ENCODE data around the gene MED14.
"Not testable (repeated sequence)": the region's sequence is repeated elsewhere in the genome, so short reads cannot be mapped to it uniquely, and the experiment has no call there.

Gene MED14

DNA sequence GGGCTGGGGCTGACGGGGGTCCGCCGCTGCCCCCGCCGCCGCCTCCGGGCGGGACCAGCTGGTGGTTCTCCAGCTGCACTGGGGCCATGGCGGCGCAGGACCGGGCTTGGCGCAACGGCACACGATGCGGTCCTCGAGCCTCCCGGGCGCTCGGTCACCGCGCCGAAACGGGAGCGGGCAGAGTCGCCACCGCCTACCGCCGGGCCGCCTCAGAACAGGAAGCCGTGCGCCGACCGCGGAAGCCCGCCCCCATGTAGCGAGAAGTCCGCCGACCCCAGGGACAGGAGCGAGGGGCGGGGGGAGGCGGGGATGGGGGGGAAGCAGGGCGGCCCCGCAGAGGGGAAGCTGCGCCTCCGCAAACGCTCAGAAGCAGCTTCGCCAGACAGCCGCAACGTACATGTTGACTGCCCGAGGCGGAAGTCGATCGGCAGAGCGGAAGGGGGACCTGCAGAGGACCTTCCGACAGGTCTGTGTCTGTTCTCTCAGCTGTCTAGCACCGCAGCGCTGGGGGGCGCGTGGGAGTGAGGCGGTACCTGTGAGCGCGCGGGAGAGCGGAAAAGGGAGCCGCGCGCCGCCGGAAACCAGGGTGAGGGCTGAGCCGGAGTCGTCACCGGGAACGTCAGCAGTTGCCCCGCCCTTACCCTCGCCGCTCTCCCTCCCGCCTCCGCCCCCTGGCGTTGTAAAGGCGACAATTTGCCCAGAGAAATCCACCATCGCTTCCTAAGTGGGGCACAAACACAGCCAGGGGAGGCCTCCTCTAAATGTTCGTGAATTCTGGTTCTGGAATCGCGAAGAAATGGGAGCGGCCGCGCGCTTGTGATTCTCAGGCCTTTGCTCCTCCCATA is at the start of gene MED14:
Gene MED14 (minus strand): TSS at position 218 of the 845 bp plus-strand sequence. CDS start 130 bp downstream, at position 88.
- peak; percentile 95 for ATAC-seq

DNA sequence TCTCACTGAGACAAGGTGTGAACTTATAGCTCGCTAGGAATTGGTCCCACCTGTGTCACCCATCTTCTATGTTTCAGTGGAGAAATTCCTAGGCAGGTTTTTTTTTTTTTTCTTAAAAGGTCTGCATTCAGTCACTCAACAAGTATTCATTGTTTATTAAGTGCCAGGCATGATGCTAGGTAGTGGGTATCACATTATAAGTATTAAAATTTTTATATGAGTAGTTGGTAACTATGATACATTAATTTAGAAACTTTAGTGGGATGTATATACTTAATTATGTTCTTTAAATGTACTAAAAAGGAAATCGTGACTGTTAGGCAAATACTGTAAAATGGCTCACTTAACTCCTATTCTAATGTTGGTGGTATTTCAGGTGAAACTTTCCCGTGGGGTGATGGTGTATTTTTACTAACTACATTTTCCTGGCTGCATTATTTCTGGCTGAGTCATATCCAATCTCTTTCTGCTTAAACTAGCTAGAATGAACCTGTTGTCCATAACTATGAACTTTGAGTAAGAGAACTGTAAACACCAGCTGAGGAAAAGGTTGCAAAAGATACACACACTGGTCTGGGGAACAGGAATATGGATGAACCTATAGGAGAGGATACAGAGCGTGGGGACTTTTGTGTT is 49.3 kb upstream of the MED14 start:
- ATAC-seq (peak; percentile 32), DNase-seq (no peak)

More for the DNA sequence above, at the start of gene MED14:
- DNase-seq = peak; percentile 89

DNA sequence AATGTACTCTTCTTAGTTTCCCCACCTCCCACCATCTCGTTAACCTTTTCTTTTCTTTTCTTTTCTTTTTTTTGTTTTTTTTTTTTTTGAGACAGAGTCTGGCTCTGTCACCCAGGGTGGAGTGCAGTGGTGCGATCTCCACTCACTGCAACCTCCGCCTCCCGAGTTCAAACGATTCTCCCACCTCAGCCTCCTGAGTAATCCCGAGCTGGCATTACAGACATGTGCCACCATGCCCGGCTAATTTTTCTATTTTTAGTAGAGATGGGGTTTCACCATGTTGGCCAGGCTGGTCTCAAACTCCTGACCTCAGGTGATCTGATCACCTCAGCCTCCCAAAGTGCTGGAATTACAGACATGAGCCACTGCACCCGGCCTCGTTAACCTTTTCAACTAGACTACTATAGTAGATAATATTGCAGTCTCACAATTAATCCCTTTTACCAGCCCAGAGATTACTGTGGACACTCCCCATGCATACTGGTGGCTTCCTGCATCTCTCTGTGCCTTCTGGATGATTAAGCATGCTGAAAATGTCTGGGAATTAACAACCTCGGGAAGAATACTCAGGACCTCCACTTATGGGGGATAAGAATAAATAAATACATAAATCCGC is 47.4 kb upstream of the MED14 start:
- not testable (repeated sequence) for ATAC-seq

DNA sequence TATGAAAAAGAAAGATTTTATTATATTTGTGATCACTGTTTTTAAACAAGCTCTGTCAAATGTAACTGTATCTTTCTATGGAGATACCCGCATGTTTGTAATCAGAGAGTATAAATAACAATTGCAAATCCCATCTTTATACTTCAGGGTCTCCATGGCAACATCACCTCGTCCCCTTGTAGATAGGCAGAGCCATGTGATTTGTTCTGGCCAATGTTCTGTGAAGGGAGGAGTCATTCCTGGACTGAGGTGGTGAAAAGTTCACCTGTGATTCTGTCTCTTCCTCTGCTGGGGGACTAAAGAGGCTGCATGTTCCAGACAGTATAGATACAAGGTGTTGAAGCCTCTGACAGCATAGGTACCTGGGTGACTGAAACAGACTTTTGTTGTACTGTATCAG is 45.6 kb upstream of the MED14 start:
- ATAC-seq (no peak), DNase-seq (no peak)

More for the DNA sequence above, 47.4 kb upstream of the MED14 start:
- DNase-seq = not testable (repeated sequence)

DNA sequence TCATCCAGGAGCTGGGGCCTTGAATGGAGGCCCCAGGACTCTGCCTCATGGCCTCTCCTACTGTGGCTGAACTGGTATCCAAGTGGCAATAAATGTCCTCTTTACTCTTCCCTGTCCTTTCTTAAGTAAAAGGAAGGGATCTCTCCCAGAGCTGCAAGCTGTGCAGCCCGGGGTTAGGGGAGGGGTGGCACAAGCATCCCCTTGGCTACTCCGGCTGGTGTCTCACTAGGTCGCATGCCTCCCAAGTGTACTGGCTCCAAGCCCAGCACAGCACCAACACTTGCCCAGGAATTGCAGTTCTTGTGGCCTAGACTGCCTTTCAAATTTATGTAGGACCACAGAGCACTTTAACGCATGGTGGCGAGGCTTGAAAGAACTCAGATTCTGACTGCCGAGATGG is 44.7 kb upstream of the MED14 start:
- no peak for DNase-seq
- no peak for ATAC-seq

DNA sequence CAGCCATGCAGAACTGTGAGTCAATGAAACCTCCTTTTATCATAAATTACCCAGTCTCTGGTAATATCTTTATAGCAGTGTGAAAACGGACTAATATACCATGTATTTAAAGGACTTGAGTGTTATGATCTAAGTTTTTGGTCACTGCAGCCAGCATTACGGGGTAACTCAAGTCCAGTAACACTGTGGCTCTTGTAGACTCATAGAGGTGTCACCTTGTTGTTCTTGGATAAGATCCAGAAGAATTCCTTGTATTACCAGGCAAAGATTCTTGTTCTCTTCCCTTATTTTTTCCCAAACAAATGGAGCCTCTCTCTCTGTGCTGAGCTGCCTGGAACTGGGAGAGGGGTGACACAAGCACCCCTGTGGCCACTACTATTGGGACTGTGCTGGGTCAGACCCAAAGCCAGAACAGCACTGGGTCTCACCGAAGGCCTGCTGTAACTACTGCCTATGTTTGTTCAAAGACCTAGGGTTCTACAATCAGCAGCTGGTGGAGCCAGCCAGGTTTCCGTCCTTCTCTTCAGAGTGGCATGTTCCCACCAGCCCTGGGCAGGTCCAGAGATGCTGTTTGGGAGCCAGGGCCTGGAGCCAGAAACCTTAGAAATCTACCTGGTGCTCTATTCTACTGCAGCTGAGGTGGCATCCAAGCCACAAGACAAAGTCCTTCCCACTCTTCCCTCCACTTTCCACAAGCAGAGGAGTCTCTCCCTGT is 43.7 kb upstream of the MED14 start:
- ATAC-seq (no peak), DNase-seq (no peak)

DNA sequence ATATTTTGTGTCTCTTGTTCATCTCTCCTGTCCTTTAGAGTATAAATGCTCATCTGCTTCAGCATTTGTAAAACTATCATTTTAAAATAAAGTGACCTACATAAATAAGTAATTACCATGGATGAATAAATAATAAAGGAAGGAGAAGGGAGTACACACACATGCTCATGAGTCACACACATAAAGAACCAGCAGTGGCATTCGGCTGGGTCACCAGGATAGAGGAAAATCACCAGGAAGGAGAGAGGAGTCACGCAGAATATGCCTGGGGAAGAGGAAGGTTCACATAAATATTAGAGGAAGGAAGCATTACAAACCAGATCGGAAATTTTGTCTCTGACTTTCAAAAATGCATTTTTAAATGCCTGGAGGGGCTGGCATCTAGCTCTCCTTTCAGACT is 38.5 kb upstream of the MED14 start:
- DNase-seq (no peak), ATAC-seq (no peak)

DNA sequence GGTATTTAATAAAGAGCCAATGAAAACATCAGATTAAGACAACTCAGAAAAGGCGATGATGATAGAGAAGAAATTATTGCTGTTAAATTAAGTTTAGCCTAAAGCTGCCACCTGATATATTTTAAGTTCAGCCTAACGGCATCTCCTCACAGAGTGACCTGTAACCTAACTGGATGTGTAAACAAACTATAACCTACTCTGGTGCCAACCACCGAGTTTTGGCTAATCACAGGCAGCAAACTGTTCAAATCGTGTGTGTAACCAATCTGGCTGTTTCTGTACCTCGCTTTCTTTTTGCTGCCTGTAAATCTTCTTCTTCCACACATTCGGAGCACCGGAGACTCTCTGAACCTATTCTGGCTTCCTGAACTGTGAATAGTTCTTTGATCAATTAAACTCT is 37.8 kb upstream of the MED14 start:
- no peak for DNase-seq
- ATAC-seq = no peak

DNA sequence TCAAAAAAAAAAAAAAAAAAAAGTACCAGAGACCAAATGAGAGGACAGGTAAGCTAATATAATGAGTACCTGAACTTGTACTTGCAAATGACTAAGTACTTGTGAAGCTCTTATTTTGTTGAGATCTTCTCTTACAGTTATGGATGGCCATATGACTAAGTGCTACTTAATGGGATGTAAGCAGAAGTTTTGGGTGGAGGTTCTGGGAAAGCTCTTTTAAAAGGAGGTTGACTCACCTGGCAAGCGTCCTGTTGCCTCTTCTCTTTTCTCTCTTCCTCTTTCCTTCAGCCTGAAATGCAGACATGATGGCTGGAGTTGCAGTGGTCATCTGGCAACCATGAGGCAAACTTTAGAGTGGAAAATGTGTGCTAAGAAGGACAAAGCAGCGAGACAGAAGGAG is 36.9 kb upstream of the MED14 start:
- no peak for DNase-seq
- no peak for ATAC-seq

DNA sequence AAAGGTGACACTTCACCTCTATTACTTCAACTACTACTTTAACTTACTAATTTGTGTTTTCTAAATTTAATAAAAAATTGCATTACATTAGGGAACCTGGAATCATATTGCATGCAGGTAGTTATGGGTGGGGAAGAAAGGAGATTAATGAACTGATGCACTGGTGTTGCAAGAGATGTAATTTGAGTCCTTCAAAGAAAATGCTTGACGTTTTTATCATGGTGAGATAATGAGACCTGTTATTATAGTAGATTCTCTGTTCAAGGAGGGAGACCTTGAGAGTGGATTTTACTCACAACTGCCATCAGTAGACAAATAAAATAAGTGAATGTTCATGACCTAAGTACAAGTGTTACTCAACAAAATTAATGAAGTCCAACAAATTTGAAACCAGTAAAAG is 26.4 kb upstream of the MED14 start:
- ATAC-seq (no peak), DNase-seq (no peak)

DNA sequence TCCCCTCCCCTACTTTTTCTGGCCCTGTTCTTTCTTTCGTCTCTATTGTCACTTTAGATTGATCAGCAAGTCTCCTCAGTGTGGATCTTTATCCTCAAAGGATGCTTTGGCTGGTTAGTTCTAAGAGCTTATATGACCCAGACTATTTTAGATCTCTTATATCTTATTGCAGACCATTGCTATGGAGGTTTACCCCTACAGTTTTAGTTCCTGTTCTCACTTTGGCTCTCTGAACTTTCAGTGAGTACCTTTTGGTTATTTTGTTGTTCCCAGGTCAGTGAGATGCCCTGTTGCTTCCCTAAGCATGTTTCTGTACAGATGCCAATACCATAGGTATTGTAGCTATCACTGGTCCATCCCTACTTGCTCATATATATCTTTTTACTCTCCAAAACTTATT is 24.0 kb upstream of the MED14 start:
- ATAC-seq (no peak), DNase-seq (no peak)

DNA sequence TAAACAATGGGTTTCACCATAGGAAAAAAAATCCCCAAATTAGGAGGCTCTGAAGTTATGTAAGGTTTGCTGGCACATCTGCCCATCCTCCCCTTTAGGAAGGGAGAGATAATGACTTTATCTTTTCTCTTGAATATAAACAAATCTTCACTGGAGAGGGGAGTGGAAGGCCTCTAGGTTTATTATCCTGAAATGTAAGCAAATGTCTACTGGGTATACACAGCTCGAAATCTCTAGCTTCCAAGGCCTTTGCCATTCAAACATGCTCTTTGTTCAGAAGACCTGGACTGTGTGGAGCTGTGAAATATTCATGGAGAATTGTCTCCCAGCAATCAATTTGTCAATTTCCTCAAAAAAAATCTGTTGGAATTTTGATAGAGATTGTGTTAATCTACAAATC is 21.7 kb upstream of the MED14 start:
- ATAC-seq (no peak), DNase-seq (no peak)

DNA sequence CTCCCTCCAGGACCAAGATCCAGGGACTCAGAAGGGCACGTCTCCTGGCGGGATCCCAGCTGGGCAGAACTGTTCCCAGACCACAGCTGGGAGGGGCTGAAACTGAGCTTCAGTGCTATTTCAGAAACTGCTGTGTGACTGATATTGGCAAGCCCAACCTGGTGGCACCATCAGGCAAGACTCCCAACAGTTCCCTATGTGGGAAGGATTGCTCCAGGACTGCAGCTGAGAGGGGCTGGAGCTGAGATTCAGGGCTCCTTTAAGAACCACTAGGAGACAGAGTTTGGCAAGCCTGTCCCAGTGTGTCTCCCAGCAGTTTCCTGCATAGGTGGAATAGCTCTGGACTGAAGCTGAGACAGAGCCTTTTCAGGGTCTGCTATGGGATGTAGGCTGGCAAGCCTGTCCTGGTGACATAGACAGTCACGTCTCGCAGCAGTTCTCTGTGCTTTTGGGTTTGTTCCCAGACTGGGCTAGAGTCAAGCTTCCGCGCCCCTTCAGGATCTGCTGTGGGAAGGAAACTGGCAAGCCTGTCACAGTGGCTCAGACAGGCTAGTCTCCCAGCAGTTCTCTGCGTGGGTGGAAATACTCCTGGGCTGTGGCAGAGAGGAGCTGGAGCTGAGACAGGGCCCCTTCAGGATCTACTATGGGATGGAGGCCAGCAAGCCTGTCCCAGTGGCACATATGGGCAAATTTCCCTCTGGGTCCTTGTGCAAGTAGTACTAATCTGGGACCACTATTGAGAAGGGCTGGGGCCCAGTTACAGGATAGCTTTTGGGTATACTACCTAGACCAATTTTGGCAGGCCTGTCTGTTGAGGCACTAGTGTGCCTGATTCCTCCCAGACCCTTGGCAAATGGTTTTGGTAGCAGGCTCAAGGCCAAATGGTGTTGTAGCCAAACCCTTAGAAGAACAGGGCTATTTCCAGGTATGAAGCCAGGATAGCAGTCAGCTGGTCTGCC is 20.2 kb upstream of the MED14 start:
- ATAC-seq (no peak), DNase-seq (no peak)

DNA sequence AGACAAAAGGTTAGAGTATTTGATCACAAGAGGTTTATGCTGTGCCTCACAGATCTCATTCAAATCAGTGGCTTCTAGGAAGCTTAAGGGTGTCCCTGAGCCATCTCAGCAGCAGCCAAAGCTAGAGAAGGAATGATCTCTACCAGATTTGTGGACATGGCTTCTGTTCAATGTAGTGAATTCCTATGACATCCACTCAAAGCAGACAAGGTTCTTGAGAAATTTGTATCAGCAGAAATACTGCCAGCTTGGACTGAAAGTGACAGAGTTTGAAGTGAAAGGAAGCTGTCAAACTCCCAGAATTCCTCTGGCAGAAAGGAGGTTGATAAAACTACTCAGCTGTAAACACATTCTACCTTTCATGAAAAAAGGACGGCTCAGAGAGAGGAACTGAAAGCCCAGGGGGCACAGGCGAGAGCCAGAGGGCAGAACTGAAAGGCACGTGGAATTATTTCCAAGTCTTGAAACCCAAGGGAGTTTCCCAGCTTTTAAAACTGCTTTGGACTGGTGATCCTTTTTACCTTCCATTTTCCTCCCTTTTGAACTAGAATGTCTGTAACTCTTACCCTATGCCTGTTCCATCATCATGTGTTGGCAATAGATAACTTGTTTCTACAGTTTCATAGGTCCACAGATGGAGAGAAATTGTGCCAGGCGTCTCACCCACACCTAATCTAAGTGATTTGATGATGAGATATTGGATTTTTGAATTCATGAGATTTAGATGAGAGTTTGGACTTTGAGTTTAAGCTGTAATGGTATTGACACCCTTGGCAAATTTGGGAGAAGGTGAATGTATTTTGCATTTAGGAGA is 14.5 kb upstream of the MED14 start:
- ATAC-seq (no peak), DNase-seq (no peak)

DNA sequence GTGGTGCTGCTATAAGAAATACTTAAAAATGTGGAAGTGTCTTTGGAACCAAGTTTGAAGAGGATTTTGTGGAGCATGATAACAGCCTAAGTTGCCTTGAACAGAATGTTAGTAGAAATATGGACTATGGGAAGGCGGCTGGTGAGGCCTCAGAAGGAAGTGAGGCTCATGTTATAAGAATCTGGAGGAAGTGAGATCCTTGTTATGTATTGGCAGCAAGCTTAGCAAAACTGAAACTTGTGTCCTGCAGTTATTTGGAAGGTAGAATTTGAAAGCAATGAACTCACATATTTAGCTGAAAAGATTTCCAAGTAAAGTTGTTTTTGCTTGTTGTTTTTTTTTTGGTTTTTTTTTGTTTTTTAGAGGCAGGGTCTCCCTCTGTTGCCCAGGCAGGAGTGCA is 13.6 kb upstream of the MED14 start:
- ATAC-seq = no peak

DNA sequence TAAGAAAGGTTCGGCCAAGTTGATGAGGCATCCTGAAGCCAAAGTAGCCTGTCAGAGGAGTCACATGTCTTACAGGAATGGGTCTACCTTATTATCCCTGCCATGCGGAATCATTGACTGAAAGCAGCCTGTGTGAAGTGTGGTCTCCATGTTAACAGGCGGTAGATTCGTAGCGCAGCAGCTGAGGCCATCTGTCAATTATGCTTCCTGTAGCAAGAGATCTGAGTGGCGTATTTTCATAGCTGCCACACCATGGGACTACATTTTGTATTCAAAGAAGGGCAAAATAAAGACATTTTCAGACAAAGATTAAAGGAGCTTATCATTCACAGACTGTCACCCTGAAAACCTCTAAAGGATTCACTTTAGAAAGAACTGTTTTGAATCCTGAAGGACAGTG is 11.2 kb upstream of the MED14 start:
- ATAC-seq = no peak

More for the DNA sequence above, 13.6 kb upstream of the MED14 start:
- DNase-seq = no peak

DNA sequence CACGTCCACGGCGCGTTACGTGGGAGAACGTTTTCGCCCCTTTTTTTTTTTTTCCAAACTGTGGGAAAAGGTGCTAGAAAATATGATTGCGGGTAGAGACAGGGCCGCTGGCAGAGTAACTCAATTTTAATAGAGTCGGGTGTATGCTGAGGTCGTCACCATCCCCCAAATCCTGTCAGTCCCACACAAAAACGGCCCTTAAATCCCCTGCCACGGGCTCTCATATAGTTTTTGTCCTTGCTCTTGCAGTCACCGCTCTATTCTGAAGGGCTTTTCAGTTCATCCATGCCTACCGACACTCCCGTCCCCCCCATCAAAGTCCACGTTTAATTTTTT is 796 bp upstream of the MED14 start:
- DNase-seq (no peak), ATAC-seq (peak; percentile 5)

More for the DNA sequence above, 11.2 kb upstream of the MED14 start:
- no peak for DNase-seq

DNA sequence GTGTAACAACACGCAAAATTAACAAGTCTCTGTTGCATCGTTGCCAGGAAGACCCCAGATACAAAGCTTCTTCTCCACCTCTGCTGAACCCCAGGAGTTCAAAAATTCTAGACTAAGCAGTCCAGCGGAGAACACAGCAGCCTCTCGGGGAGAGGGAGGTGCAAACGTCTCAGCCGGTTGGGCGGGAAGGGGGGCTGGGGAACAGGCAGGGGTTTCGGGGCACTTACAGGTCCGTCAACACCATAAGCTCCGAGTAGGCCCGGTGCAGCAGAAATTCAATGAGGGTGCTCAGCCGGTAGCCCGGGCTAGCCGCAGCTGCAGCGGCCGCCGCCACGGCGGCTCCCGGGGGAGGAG is 394 bp downstream of the MED14 start:
- ATAC-seq (no peak), DNase-seq (peak; percentile 31)

DNA sequence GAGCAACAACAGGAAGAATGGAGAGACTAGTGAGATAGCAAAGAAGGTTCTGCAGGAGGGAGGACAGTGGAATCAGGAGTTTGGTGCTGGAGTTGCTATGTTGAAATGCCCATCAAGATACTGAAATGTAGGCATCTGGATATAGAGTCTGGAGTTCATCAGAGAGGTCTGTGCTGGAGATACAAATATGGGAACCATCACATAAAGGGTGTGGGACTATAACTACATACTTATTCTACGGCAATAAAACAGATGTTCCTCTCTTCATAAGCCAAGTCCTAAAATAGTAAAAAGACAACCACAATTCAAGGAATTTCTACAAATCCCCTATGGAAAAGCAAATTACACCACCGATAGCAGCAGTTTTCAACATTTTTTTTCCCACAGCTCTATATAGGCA is 1.6 kb downstream of the MED14 start:
- DNase-seq (no peak), ATAC-seq (no peak)

DNA sequence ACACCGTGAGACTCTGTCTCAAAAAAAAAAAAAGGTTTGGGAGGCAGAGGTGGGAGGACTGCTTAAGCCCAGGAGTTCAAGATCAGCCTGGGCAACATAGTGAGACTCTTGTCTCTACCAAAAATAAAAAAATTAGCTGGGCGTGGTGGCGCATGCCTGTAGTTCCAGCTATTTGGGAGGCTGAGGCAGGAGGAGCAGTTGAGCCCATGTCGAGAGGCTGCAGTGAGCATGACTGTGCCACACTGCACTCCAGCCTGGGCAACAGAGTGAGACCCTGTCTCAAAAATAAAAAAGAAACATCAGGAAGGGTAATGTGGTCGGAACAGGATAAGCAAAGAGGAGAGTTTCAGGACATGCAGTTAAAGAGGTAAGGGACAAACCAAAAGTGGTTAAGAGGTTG is 2.8 kb downstream of the MED14 start:
- not testable (repeated sequence) for DNase-seq, ATAC-seq
